Measurements from ENCODE around the gene FNDC11.

The FNDC11 gene

GRCh38 chr20:63582382-63583063, 28.6 kb downstream of the FNDC11 start:
- no peak for DNase-seq (ENCODE audit: low spot score)

GRCh38 chr20:63585616-63586565, 31.9 kb downstream of the FNDC11 start:
- no peak for DNase-seq (ENCODE audit: low spot score)

- DNase-seq (ENCODE audit: low spot score): no peak
Observed at GRCh38 chr20:63586797-63587196, 32.8 kb downstream of the FNDC11 start.

GRCh38 chr20:63587256-63587655, 33.3 kb downstream of the FNDC11 start:
- DNase-seq (ENCODE audit: low spot score): no peak

GRCh38 chr20:63587776-63588591, 34.0 kb downstream of the FNDC11 start:
- DNase-seq (ENCODE audit: low spot score): no peak

- DNase-seq (ENCODE audit: low spot score): no peak
Observed at GRCh38 chr20:63588641-63589041, 34.7 kb downstream of the FNDC11 start.

GRCh38 chr20:63589261-63590217, 35.6 kb downstream of the FNDC11 start:
- DNase-seq (ENCODE audit: low spot score): no peak

- DNase-seq (ENCODE audit: low spot score): no peak
Observed at GRCh38 chr20:63590218-63591146, 36.5 kb downstream of the FNDC11 start.

GRCh38 chr20:63591147-63591533, 37.2 kb downstream of the FNDC11 start:
- no peak for DNase-seq (ENCODE audit: low spot score)

- no peak for DNase-seq (ENCODE audit: low spot score)
Observed at GRCh38 chr20:63591786-63592355, 37.9 kb downstream of the FNDC11 start.

GRCh38 chr20:63592661-63593060, 38.7 kb downstream of the FNDC11 start:
- no peak for DNase-seq (ENCODE audit: low spot score)

GRCh38 chr20:63594043-63594561, 40.1 kb downstream of the FNDC11 start:
- no peak for DNase-seq (ENCODE audit: low spot score)

GRCh38 chr20:63595416-63596127, 41.6 kb downstream of the FNDC11 start:
- DNase-seq (ENCODE audit: low spot score): no peak

- DNase-seq (ENCODE audit: low spot score): no peak
Observed at GRCh38 chr20:63596423-63596822, 42.5 kb downstream of the FNDC11 start.

- no peak for DNase-seq (ENCODE audit: low spot score)
Observed at GRCh38 chr20:63597651-63598478, 43.9 kb downstream of the FNDC11 start.

GRCh38 chr20:63598479-63599395, 44.8 kb downstream of the FNDC11 start:
- DNase-seq (ENCODE audit: low spot score): no peak
